Measurements from ENCODE around the gene TAC3.
A peak's percentile ranks its signal among the peaks of the same experiment; 100 is the strongest.
"Not testable (repeated sequence)": the region's sequence is repeated elsewhere in the genome, so short reads cannot be mapped to it uniquely, and the experiment has no call there.

The TAC3 gene

DNA sequence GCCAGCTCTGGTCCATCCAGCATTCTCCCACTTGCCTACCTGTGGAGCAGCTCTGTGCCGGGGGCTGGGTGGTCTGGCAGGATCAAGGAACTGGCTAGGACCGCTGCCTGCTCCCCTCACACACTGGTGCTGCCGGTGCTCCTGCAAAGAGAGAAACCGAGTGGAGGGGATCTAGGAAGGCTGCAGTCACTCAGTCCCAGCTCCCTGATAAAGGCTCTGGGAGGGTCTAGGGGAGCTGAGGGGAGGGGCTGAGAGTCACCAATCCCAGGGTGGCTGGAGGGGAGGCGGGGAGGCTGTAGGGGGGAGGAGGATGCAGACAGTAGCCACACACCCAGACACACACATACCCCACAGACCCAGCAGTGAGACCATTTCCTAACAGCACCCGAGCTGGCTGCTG lies at the start of gene TAC3:
Gene TAC3 (minus strand): TSS at position 182 of the 400 bp plus-strand sequence. CDS start 732 bp downstream, outside the sequence.
- DNase-seq, result no peak

DNA sequence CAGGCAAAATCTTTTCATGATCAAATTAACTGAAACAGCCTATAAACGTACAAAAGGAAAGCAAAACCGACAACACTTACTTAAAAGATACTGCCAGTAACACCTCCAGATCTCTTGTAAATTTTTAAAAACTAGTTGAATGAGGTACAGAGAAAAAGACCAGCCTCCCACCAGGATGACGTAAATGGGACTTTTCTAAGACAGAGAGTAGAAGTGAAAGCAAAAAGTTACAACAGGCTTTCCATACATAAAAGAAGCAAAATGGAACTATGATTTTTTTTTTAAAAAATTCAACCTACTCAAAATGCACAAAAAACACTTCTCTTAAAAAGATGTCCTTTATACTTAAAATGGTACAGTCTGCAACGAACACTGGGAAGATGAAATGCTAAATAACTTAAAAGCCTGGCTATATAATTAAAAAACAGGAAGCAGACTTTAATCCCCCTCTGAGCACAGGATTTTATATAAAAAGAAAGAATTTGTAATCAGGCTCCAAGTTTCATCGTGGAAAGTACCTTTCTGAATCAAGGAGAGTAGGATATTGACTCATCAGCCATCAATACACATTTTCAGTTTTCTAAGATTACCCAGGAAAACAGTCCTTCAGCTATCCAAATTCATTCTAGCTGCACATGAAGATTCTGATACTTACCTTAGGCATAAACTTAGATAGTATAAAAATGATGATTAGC lies 47.8 kb upstream of the TAC3 start:
- DNase-seq, result peak; percentile 25 to 34

DNA sequence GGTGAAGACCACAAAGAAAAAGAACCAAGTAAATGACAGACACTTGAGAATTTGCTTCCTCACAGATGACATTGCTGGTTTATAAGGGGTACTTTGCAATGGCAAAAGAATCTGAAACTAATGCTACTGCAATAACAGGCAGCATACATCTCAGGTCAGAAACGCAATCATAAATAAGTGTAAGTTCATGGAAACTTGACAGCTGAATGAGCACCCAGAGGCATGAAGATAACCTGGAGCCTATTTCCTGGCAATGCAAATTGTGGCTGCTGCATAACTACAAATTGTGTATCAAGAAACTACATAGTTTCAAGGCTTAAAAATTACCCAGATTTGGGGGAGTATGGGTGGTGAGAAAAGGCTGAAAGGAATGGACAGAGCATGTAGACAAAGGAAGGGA lies 42.1 kb upstream of the TAC3 start:
- no peak for DNase-seq

DNA sequence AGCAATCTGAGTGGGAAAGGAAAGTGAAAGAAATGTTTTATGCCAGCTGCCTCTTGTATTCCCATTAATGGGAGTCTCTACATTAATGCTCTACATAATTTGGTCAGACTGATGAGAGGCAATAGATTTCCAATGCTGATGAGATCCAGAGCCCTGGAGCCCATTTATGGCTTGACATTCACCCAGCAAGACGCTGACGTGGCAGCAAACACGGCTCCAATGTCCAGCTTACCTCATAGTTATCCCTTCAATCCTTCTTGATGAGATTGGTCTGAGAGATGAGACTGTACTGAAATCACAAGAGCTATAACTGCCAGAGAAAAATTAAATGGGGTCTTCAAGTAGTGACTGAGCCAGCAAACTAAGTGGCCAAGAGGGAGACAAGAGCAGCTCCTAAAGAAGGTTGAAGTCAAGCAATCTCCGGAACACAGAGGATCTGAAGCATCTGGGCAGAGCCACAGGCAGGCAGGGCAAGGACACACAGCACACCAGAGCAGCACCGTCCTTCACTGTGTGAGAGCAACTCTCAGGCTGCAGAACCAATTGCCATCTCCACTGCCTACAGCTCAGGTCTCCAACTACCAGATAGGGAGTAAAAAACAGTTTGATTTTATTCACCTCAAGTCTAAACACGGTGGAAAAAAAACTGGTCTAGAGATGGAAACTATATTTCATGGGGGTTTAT lies 40.9 kb upstream of the TAC3 start:
- no peak for DNase-seq

DNA sequence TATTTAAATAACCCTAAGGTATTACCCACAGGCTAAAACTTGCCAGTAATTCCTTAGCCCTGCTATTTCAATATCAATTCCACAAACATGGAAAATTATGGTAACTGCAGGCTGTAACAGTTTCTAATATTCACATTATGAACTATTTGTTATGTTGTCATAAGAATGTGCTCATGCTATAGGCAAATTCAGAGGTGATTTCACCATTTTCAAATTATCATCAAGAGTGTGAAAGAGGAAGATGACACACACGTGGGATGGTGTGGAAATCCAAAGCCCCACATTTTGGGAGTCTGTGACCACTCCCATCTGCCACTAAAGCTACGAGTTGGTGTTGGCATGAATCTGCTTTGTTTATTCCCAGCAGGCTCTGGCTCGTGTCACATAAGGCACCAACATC lies 39.5 kb upstream of the TAC3 start:
- DNase-seq, result no peak

DNA sequence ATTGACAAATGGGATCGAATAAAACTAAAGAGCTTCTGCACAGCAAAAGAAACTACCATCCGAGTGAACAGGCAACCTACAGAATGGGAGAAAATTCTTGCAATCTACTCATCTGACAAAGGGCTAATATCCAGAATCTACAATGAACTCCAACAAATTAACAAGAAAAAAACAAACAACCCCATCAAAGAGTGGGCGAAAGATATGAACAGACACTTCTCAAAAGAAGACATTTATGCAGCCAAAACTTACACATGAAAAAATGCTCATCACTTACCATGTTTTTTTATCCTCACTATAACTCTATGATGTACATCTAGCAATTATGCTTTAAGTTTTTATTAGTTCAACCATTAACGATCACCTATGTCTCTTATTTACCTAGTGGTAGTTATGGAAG lies 37.6 kb upstream of the TAC3 start:
- DNase-seq, result not testable (repeated sequence)

DNA sequence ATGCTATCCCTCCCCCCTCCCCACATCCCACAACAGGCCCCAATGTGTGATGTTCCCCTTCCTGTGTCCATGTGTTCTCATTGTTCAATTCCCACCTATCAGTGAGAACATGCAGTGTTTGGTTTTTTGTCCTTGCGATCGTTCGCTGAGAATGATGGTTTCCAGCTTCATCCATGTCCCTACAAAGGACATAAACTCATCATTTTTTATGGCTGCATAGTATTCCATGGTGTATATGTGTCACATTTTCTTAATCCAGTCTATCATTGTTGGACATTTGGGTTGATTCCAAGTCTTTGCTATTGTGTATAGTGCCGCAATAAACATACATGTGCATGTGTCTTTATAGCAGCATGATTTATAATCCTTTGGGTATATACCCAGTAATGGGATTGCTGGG lies 36.8 kb upstream of the TAC3 start:
- not testable (repeated sequence) for DNase-seq

DNA sequence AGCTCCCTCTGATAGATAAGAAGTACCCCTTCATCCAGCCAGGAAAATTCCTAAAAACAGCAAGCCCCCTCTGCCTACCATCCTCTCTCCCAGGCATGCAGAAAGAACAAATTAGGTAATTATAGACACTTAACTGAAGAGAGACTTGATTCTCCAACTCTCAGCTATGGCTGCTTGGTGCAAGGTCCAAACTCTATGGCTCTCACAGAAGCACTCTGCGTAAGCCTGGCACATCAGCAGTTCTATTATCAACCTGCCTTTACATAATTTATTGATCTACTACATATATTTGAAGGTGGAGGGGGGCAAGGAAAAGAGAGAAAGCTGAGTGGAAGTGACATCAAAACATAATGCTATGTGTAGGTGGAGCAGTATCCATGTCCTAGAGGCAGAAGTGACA lies 34.7 kb upstream of the TAC3 start:
- DNase-seq, result no peak

DNA sequence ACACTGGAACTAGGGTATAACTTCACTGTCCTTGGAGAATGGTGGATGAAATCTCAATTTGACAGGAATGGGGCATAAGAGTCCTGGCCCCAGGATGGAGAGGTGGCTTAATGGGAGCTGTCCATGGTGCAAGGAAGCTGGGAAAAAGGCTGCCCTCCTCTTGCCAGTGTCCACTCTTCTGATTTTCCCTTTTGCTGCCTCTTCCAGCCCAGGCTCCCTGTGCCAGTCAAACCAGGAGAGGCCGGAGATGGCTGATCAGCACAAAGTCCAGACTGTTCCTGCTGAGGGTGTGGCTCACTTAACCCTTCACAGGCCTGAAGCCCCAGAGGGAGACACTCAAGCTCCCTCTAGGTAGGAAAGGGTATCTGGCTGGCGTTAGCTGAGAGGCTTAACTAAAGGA lies 33.6 kb upstream of the TAC3 start, which contains the start of gene MYO1A:
Gene MYO1A (minus strand): TSS at position 240 of the 400 bp plus-strand sequence. CDS start 1,806 bp downstream, outside the sequence.
- no peak for DNase-seq

DNA sequence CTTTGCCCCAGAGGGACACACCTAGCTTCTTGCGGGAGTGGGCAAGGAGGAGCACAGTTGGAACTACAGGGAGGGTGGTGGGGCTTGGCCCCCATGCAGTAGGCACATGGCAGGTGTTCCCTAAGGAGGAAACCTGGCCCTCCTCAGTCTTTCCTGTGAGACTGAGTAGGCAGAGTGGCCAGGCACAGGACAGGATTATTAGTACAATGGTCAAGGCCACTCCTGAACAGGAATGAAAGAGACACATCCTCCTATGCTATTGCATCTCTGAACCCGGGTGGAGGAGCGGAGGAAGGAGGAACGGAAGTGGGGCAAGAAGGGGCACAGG lies 32.8 kb upstream of the TAC3 start:
- no peak for DNase-seq

DNA sequence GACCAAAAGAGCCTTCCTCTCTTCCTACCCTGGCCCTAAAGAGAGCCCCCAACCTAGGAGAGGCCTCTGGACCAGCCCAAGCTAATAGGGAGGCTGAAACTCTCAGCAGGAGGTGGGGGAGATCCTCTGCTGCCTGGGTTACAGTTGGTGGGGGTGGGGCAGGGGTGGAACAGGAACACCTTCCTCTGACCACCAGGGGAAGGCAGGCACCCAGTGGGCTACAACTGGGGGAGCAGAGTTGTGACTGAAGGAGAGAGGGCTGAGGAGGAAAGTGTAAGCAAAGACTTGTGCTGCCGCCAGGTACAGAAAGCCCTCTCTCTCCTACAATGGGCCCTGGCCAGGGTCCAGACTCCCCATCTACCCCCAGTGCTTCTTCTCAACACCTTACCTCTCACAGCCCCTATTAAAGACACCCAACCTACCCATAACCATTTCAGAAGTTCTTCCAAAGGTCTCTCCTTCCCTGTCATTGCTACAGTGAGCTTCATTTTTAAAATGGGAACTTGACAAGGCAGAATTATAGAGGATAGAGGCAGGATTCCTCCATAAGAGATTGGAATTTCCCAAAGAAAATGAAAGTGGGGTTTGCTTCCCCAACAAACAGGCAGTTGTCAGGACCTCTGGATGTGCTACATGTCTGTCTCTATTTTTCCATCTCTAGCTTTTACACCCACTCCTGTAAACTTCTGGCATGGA lies 32.2 kb upstream of the TAC3 start:
- DNase-seq, result no peak

DNA sequence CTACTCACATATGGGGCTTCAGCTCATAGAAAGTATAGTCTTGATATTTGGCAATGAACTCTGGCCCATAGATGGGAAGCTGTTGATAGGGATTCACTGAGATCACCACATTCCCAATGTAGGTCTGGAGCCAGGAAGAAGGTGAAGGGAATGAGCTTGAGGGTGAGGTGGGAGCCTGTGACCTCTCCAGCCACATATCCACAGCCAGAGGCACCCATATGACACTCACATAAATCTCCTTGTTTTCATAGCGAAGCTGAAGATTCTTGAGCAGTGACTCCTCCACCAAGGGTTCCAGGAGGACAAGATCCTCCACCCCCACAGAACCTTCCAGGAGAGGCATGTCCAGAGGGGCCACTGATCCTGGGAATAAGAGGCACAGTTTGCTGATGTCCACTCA lies 31.7 kb upstream of the TAC3 start:
- DNase-seq, result no peak

DNA sequence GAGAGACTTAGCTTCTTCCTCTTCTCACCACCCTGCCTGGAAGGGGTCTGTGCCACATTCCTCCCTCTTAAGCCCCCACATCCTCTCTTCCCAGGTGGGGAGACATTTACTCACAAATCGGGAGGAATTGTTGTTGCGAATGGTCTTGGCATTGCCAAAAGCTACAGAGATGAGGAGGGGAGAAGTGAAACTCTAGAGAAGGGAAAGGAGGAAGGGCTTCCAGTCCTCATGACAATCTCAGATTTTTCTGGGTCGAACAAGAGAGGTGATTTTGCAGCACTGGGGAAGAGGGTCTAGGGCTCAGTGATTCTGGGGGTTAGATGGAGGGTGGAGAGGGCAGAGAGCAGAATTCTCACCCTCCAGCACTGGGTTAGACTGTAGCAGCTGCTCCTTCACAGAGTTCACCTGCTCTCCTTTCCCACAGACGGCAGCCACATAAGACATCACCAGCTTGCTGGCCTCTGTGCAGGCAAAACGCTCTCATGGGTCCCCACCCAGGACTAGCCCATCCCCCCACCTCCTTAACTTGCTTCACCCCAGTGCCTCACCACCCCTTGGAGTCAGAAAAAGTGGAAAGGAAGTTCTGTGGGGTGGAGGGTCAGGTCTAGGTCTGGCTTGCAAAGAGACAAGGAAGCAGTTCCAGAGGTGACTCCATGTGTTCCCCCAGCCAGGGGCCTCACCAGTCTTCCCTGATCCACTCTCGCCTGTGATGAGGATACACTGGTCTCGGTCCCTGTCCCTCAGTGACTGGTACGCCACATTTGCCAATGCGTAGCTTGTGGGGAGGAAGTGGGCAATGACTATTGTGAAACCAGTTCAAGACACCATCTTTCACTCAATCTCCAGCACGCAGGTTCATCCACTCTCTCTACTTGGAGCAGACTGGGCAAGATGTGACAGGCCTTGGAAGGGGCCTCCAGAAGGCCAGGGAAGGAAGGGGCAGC lies 30.9 kb upstream of the TAC3 start:
- DNase-seq, result peak; percentile 40 to 53

DNA sequence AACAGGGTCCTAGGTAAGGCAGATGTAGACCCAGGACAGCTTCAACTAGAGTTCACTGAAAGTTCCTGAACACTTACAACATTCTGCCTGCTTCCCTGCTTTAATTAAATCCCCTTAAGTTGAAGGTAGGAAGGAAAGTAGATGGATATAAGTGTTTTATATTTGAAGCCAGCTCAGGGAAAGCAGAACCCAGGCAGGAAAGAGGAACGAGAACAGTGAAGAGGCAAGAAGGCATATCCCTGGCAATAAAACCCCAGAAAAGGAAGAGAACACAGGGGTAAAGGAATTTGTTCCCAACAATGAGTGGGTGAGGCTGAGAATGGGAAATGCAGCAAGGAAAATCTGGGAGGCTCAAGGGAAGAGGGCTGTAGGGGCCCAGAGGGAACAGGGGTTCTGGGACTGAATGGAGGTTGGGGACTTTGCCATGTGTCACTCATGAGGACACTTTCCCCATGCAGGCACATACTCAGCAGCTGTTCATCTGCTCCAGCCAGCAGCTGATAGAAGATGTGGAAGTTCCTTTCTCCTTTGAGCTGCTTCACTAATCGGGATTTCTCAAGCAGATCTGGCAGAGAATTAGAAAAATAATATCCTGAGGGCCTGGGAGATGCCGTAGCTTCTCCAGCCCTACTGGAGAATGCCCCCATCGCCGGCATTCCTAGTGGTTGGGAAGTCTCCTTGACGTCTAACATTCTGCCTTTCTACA lies 29.9 kb upstream of the TAC3 start:
- DNase-seq, result no peak

DNA sequence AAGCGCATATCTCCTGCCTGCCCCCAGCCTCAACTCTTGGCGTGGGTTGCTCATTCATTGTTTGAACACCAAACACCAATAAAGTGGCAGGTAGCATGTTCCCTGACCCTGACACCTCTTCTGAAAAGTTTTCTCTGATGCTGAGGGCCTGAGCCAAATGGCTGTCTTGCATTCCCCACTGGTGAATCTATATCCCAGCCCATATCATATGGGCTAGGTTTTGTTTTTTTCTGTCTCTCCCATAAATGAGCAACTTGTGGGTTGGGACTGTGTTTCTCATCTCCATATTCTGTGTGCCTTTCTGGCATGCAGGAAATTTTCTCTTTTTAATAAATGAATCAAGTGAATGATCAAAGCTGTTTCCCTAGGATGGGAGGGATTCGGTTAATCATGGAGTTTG lies 28.6 kb upstream of the TAC3 start:
- DNase-seq, result no peak

DNA sequence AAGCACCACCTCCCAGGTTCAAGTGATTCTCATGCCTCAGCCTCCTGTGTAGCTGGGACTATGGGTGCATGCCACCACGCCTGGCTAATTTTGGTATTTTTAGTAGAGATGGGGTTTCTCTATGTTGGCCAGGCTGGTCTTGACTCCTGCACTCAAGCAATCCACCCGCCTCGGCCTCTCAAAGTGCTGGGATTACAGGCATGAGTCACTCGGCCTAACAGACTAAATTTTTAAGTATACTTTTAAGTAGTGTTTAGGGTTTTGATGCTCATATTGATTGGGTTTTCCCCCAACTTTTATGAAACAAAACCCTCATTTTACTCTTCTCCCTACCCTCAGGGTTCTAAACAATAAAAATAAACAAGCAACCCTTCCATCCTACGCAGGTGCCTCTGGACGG lies 28.1 kb upstream of the TAC3 start:
- no peak for DNase-seq

DNA sequence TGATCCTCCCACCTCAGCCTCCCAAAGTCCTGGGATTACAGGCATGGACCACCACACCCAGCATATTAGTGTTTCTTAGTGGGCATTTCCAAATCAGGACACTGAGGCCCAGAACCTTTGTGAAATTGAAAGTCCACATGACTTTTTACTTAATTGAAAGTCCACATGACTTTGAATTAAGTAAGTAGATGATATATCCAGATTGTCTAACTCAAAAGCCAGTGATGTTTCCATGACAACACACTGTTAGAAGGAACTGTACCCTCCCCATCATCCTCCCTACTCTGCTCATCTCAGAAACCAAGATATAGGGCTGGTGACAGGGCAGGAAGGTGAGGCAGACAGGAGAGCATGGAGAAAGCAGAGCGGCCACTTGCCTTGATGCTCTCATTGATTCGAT lies 26.4 kb upstream of the TAC3 start:
- DNase-seq, result no peak

DNA sequence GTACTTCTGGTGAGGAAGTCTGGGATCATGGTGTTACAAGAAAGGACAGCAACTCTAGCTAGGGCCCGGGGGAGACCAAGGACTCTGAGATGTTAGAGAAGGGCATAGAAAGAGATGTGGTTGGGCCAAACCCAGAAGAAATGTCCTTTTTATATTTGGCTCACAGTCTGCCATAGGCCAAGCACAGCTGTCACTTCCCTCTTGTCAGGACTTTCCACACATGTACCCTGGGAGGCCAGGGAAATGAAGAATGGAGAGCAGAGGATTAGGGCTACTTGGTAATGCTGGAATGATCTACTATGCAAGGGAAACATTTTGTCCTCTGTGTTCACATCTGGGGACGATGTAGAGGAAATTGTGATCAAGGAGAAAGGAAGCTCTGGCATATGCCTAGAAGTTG lies 24.4 kb upstream of the TAC3 start:
- no peak for DNase-seq

DNA sequence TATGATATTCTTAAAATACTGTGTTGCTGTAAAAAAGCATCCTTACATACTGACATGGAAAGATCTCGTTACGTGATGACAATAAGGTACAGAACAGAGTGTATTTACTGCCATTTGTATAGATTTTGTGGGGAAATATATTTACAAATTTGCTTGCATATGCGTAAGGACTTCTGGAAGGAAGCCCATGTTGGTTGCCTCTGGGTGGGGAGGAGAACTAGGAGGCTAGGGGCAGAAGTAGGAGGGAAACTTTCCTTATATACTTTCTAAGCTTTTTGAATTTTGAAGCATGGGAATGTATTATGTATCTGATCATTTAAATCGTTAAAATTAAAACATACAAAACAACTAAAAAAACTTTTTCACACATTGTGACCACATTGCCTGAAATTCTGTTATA lies 23.9 kb upstream of the TAC3 start:
- DNase-seq, result no peak

DNA sequence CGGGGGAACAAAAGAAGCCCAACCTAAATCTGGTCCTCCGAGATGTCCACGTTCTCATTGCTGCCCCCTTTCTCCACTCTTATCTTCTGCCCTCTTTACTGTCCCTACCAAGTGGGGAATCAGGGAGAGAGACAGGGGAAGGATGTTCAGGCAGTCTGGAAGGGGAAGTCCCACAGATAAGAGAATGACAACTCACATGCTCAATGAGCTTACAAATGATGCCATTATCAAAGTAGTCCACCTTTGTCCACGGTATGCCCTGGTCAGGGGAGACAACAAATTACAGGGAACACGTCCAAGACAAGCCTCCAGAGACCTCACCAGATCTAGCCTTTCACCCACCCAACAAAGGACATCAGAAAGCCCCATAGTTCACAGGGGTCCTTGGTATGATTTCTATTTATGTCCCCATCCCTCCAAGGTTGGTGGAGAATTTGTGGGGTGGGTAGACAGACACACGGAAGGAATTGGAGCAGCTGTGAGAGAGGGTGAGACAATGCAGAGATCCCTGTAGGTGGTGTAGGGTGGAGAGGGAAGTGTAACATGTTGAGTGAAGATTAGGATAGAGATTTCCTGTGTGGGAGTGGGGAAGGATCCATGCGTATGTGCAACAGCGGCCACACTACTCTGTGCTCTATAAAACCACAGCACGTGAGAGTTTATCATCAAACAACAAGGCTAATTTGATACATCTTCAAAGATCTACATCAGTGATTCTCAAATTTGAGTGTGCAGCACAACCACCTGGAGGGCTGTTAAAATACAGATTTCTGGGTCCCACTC lies 22.9 kb upstream of the TAC3 start:
- no peak for DNase-seq

DNA sequence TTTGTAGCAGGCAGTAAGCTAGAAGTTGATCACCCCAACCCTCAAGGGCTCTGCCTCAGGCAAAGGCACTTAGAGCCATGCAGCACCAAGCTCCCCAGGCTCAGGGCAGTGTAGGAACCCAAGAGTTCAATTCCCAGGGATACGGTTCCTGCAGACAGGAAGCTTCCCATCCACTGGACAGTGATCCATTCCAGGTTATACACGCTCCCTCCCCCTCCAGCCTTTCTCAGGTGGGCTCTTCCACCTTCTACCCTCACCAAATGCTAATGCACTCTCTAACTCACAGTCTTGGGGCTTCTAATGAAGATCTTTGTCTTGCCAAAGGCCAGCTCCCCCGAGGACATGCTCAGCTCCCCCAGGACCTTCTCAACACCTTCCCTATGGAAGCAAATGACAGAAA lies 20.9 kb upstream of the TAC3 start:
- no peak for DNase-seq

DNA sequence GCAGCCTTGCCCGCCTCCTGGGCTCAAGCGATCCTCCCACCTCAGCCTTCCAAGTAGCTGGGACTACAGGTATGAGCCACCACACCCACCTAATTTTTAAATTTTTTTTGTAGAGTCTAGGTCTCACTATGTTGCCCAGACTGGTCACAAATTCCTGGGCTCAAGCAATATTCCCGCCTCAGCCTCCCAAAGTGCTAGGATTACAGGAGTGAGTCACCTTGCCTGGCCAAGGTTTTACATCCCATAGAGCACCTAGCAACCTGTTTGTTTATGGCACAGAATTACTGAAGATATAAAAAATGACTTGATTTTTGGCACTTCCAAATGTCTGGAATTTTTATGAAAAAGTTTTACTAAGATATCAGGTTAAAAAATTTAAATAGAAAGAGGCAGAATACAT lies 17.1 kb upstream of the TAC3 start:
- DNase-seq, result no peak

Measured in stimulated activated CD4-positive, alpha-beta T cell treated with anti-CD3 and anti-CD28 coated beads, Interleukin-2, amount 100 ng/mL, for 48 hours (primary cell).